ENCODE results near the gene SLC29A2.
A peak's percentile ranks its signal among the peaks of the same experiment; 100 is the strongest.
"Not testable (repeated sequence)": the region's sequence is repeated elsewhere in the genome, so short reads cannot be mapped to it uniquely, and the experiment has no call there.

The SLC29A2 gene

GRCh38 chr11:66367561-66368312, 3.8 kb downstream of the SLC29A2 start:
- Histone ChIP-seq H3K4me1 (peaks cover 8% of the 10 kb centered on the region), H3K4me3 (no peak overlapping the region), H3K36me3 (replicated peaks) (peaks cover 68% of the 10 kb centered on the region), H3K27me3 (ENCODE audit: low read depth) (no peaks in the 10 kb centered on the region), H3K9me3 (no peaks in the 10 kb centered on the region)
- no peak for DNase-seq (ENCODE audit: low spot score in 2 of 2)
- in situ Hi-C loops (cut with MboI; ENCODE audit: low sequenced_read_pairs), result no loop called here

GRCh38 chr11:66366844-66367477, 4.6 kb downstream of the SLC29A2 start:
- no peak for DNase-seq (ENCODE audit: low spot score in 2 of 2)
- H3K4me1 ChIP-seq, result peaks cover 8% of the 10 kb centered on the region
- peaks cover 76% of the 10 kb centered on the region for H3K36me3 ChIP-seq (replicated peaks)
- no peak overlapping the region for H3K4me3 ChIP-seq
- in situ Hi-C loops (cut with MboI; ENCODE audit: low sequenced_read_pairs), result no loop called here
- no peaks in the 10 kb centered on the region for H3K27me3 ChIP-seq (ENCODE audit: low read depth)
- no peaks in the 10 kb centered on the region for H3K9me3 ChIP-seq

- no peaks in the 10 kb centered on the region for H3K27me3 ChIP-seq (ENCODE audit: low read depth)
- DNase-seq (ENCODE audit: low spot score in 2 of 2), result no peak
- no peaks in the 10 kb centered on the region for H3K9me3 ChIP-seq
- H3K36me3 ChIP-seq (replicated peaks), result peaks cover 78% of the 10 kb centered on the region
- no peak overlapping the region for H3K4me3 ChIP-seq
- H3K4me1 ChIP-seq, result peaks cover 8% of the 10 kb centered on the region
- in situ Hi-C loops (cut with MboI; ENCODE audit: low sequenced_read_pairs), result no loop called here
Observed at GRCh38 chr11:66365711-66366619, 5.6 kb downstream of the SLC29A2 start.

- DNase-seq (ENCODE audit: low spot score in 2 of 2), result no peak
- no peaks in the 10 kb centered on the region for H3K27me3 ChIP-seq (ENCODE audit: low read depth)
- in situ Hi-C loops (cut with MboI; ENCODE audit: low sequenced_read_pairs), result no loop called here
- H3K4me3 ChIP-seq, result no peak overlapping the region
- peaks cover 5% of the 10 kb centered on the region for H3K4me1 ChIP-seq
- peaks cover 75% of the 10 kb centered on the region for H3K36me3 ChIP-seq (replicated peaks)
- H3K9me3 ChIP-seq, result no peaks in the 10 kb centered on the region
Observed at GRCh38 chr11:66365166-66365565, 6.4 kb downstream of the SLC29A2 start.

GRCh38 chr11:66363805-66364535, 7.6 kb downstream of the SLC29A2 start:
- Histone ChIP-seq H3K4me1 (no peaks in the 10 kb centered on the region), H3K27me3 (ENCODE audit: low read depth) (no peaks in the 10 kb centered on the region), H3K9me3 (no peaks in the 10 kb centered on the region), H3K4me3 (no peak overlapping the region), H3K36me3 (replicated peaks) (peaks cover 65% of the 10 kb centered on the region)
- peak in 1 of 2 experiments; percentile 90 for DNase-seq (ENCODE audit: low spot score in 2 of 2)
- in situ Hi-C loops (cut with MboI; ENCODE audit: low sequenced_read_pairs), result no loop called here

- no peak for DNase-seq (ENCODE audit: low spot score in 2 of 2)
- H3K27me3 ChIP-seq (ENCODE audit: low read depth), result no peaks in the 10 kb centered on the region
- H3K4me1 ChIP-seq, result no peaks in the 10 kb centered on the region
- H3K4me3 ChIP-seq, result no peak overlapping the region
- in situ Hi-C loops (cut with MboI; ENCODE audit: low sequenced_read_pairs), result no loop called here
- peaks cover 58% of the 10 kb centered on the region for H3K36me3 ChIP-seq (replicated peaks)
- no peaks in the 10 kb centered on the region for H3K9me3 ChIP-seq
Observed at GRCh38 chr11:66363187-66363601, 8.4 kb downstream of the SLC29A2 start.

- H3K4me1 ChIP-seq, result no peaks in the 10 kb centered on the region
- H3K27me3 ChIP-seq (ENCODE audit: low read depth), result no peaks in the 10 kb centered on the region
- H3K4me3 ChIP-seq, result no peak overlapping the region
- DNase-seq (ENCODE audit: low spot score in 2 of 2), result no peak
- H3K36me3 ChIP-seq (replicated peaks), result peaks cover 53% of the 10 kb centered on the region
- in situ Hi-C loops (cut with MboI; ENCODE audit: low sequenced_read_pairs), result no loop called here
- no peaks in the 10 kb centered on the region for H3K9me3 ChIP-seq
Observed at GRCh38 chr11:66362481-66363147, 8.9 kb downstream of the SLC29A2 start.

GRCh38 chr11:66361502-66361941, 10.0 kb downstream of the SLC29A2 start:
- no peak for DNase-seq (ENCODE audit: low spot score in 2 of 2)
- Histone ChIP-seq H3K36me3 (replicated peaks) (peaks cover 42% of the 10 kb centered on the region), H3K9me3 (no peaks in the 10 kb centered on the region), H3K4me1 (no peaks in the 10 kb centered on the region), H3K27me3 (ENCODE audit: low read depth) (no peaks in the 10 kb centered on the region), H3K4me3 (no peak overlapping the region)
- in situ Hi-C loops (cut with MboI; ENCODE audit: low sequenced_read_pairs), result no loop called here

- Histone ChIP-seq H3K4me3 (no peak overlapping the region), H3K36me3 (replicated peaks) (peaks cover 32% of the 10 kb centered on the region)
- in situ Hi-C loops (cut with MboI; ENCODE audit: low sequenced_read_pairs), result no loop called here
Observed at GRCh38 chr11:66360406-66361073, 11.0 kb downstream of the SLC29A2 start.

GRCh38 chr11:66359662-66360087, 11.9 kb downstream of the SLC29A2 start:
- in situ Hi-C loops (cut with MboI; ENCODE audit: low sequenced_read_pairs), result no loop called here

More at GRCh38 chr11:66360406-66361073, 11.0 kb downstream of the SLC29A2 start:
- H3K4me1 ChIP-seq, result no peaks in the 10 kb centered on the region
- H3K9me3 ChIP-seq, result no peaks in the 10 kb centered on the region
- H3K27me3 ChIP-seq (ENCODE audit: low read depth), result no peaks in the 10 kb centered on the region
- DNase-seq (ENCODE audit: low spot score in 2 of 2), result no peak

GRCh38 chr11:66350560-66351235, 20.9 kb downstream of the SLC29A2 start:
- H3K27me3 ChIP-seq (ENCODE audit: low read depth); in situ Hi-C loops (cut with MboI; ENCODE audit: low sequenced_read_pairs); H3K9me3 ChIP-seq; H3K4me3 ChIP-seq; DNase-seq (ENCODE audit: low spot score in 2 of 2); H3K36me3 ChIP-seq (replicated peaks): not testable (repeated sequence)
- H3K4me1 ChIP-seq, result peaks cover 10% of the 10 kb centered on the region

More at GRCh38 chr11:66359662-66360087, 11.9 kb downstream of the SLC29A2 start:
- Histone ChIP-seq H3K36me3 (replicated peaks) (peaks cover 23% of the 10 kb centered on the region), H3K4me3 (no peak overlapping the region), H3K9me3 (no peaks in the 10 kb centered on the region), H3K4me1 (no peaks in the 10 kb centered on the region), H3K27me3 (ENCODE audit: low read depth) (no peaks in the 10 kb centered on the region)
- DNase-seq (ENCODE audit: low spot score in 2 of 2), result no peak

- H3K9me3 ChIP-seq, result no peaks in the 10 kb centered on the region
- no peaks in the 10 kb centered on the region for H3K27me3 ChIP-seq (ENCODE audit: low read depth)
- peaks cover 19% of the 10 kb centered on the region for H3K4me1 ChIP-seq
- in situ Hi-C loops (cut with MboI; ENCODE audit: low sequenced_read_pairs), result no loop called here
- no peak overlapping the region for H3K4me3 ChIP-seq
- no peak for DNase-seq (ENCODE audit: low spot score in 2 of 2)
- H3K36me3 ChIP-seq (replicated peaks), result peaks cover 6% of the 10 kb centered on the region; the same call in 1 of the 2 replicates
Observed at GRCh38 chr11:66349084-66349386, 22.5 kb downstream of the SLC29A2 start.

Data from HAP-1 (cell line).